AG04450 (cell line): ENCODE data around the gene ATP5ME. TPM values are rescaled to one million over a fixed set of nuclear protein-coding genes. Genes with fewer than 3 reads are reported as not detected.

ENCODE experiments used
- CTCF ChIA-PET: fragments of 300-600, 350-600 bp; formaldehyde crosslinking; extraction: SDS; loops from one replicate; lab custom pipeline; 2022; ENCODE audit warnings: antibody characterized with exemption, inconsistent platforms; lab: Charles Lee
- POLR2A ChIA-PET: fragments of 350-600 bp; formaldehyde crosslinking; extraction: SDS; loops from one replicate; lab custom pipeline; 2021; ENCODE audit warnings: antibody characterized with exemption, inconsistent platforms; lab: Yijun Ruan, JAX
- DNase-seq: peaks from one replicate; pipeline ENCODE4 v3.0.0-alpha.2; 2011; ENCODE audit warnings: low read depth, low spot score
- H3K27ac ChIP-seq: one replicate; pipeline ENCODE4 v1.5.1; 2012; ENCODE audit warnings: low read depth, low read length, control low read depth
- H3K27me3 ChIP-seq: one replicate; pipeline ENCODE4 v1.6.0; 2012; ENCODE audit warnings: low read length; ENCODE audit not compliant: control insufficient read depth, insufficient read depth
- H3K4me3 ChIP-seq: 2 replicates; pipeline ENCODE4 v1.5.1; 2011; ENCODE audit warnings: mild to moderate bottlenecking, low read depth, low read length, control low read depth
- H3K9me3 ChIP-seq: 2 replicates; pipeline ENCODE4 v1.5.1; 2012; ENCODE audit warnings: low read length; ENCODE audit not compliant: control insufficient read depth, insufficient read depth
- CTCF ChIP-seq: IDR thresholded peaks from 2 replicates; pipeline ENCODE4 v1.5.1; 2011; ENCODE audit warnings: low read depth, low read length, control low read depth, inconsistent platforms
- polyA plus RNA-seq: library from polyadenylated mRNA; depleted of rRNA; stranded (reverse); fragments of >200 nt; gene quantifications from 2 replicates; pipeline ENCODE4 v1.2.3, GENCODE V29; 2011

ATP5ME gene
- polyA plus RNA-seq, 1 experiment = 262 TPM

- peaks cover 5% of the 10 kb centered on the region; the same call in 1 of the 2 replicates for H3K9me3 ChIP-seq
- POLR2A ChIA-PET = no interaction called here
- CTCF ChIA-PET = interaction anchor here (0.7 to 1.8 kb wide), 2 partner anchors 17 to 58 kb away, joined by 3 to 4 read pairs; no protein-coding TSS in a partner anchor
- no peaks in the 10 kb centered on the region for H3K27me3 ChIP-seq
- H3K27ac ChIP-seq = no peak overlapping the region
- no peak overlapping the region for H3K4me3 ChIP-seq
- TF ChIP-seq CTCF = no peak
- no peak for DNase-seq
Observed at GRCh38 chr4:683247-683897, 9.3 kb upstream of the ATP5ME start.

DNA sequence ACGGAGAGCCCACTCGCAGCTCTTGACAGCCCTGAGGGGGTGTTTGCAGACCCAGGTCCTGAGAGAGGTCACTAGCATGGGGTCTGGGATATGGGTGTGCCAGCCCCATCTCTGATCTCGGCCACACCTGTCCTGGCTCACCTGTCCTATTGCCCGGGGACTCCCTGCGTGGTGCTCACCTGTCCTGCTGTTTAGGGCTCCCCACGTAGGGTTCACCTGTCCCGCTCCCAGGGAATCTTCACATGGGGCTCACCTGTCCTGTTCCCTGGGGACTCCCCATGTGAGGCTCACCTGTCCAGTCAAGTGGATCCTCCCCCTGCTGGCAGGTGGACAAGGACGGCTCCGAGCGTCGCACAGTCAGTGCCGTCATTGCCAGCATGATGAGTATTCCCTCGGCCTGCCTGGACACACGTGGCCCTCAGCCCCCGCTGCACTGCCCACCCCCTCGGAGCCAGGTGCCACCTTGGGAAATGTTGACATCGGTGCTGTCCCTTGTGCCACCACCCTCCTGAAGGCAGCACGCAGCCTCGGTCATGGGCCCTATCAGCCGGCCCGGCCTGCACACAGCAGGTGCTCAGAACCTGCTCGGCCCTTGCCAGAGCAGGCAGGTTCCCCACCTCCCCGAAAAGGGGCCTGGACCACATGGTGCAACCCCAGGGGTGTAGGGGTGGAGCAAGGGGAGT lies 8.6 kb upstream of the ATP5ME start:
- ChIA-PET CTCF (no interaction called here), POLR2A (no interaction called here)
- H3K4me3 ChIP-seq = no peak overlapping the region

DNA sequence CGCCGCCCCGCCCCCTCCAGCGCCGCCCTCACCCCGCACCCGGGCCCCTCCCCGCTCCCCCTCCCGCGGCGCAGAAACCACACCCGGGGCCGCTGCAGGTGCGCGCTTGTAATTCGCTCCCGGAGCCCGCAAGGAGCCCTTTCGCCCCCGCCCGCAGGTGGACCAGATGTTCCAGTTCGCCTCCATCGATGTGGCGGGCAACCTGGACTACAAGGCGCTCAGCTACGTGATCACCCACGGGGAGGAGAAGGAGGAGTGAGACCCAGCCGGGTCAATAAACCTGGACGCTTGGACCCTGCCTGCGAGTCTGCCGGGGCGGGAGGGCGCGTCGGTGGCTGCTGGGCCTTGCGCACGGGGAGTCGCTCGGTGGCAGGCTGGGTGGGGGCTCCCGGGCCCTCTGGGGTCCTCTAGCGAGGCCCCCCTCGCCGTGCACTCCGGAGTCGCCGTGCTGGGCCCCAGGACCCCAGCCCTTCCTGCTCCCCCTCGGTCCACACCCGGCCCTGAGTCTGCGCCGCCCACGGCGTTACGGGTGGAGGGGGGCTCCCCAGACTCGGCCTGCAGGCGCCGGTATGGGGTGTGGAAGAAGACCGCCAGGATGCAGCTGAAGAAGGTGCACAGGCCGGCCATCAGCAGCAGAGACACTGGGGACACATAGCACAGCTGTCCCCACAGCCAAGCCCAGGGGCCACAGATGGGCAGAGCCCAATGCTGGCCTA lies 7.8 kb upstream of the ATP5ME start:
- no peak for DNase-seq
- no peak overlapping the region for H3K27ac ChIP-seq
- ChIA-PET POLR2A (no interaction called here), CTCF (no interaction called here)
- H3K9me3 ChIP-seq = peaks cover 5% of the 10 kb centered on the region; the same call in 1 of the 2 replicates
- TF ChIP-seq CTCF = no peak
- H3K4me3 ChIP-seq = no peak overlapping the region
- no peaks in the 10 kb centered on the region for H3K27me3 ChIP-seq

More for the DNA sequence above, 8.6 kb upstream of the ATP5ME start:
- TF ChIP-seq CTCF = no peak
- no peak overlapping the region for H3K27ac ChIP-seq
- no peaks in the 10 kb centered on the region for H3K27me3 ChIP-seq
- H3K9me3 ChIP-seq = peaks cover 5% of the 10 kb centered on the region; the same call in 1 of the 2 replicates
- DNase-seq = no peak

- H3K27me3 ChIP-seq = no peaks in the 10 kb centered on the region
- no peak for TF ChIP-seq CTCF
- DNase-seq = no peak
- ChIA-PET CTCF (no interaction called here), POLR2A (interaction anchor here (0.6 kb wide), 1 partner anchor 48 kb away, joined by 9 read pairs; no protein-coding TSS in a partner anchor)
- H3K27ac ChIP-seq = no peak overlapping the region
- H3K4me3 ChIP-seq = peak overlapping the region; percentile 66
- H3K9me3 ChIP-seq = peaks cover 5% of the 10 kb centered on the region; the same call in 1 of the 2 replicates
Observed at GRCh38 chr4:680928-681645, 7.0 kb upstream of the ATP5ME start.
